HG02981 (cell line): Measurements from ENCODE around the gene DLX3.

Experiments
- ATAC-seq: cut with Tn5 transposase; IDR thresholded peaks from one replicate; pipeline ENCODE4 v1.9.1; 2021; ENCODE audit warnings: mild to moderate bottlenecking, moderate library complexity; ENCODE audit not compliant: unreplicated experiment

Gene DLX3

DNA sequence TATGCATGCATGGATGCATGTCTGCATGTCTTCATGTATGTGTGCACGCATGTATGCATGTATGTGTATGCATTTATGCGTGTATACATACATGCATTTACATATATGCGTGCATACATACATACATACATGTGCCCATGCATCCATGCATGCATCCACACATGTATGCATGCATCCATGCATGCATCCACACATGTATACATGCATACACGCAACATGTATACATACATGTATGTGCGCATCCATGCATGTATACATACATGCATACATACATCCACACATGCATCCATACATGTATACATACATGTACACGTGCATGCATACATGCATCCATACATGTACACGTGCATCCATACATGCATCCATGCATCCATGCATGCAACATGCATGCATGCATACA lies 29.8 kb upstream of the DLX3 start:
- ATAC-seq, result no peak

- no peak for ATAC-seq
Measured at GRCh38 chr17:50023520-50023919, 28.5 kb upstream of the DLX3 start.

GRCh38 chr17:50022463-50023130 lies 27.6 kb upstream of the DLX3 start:
- no peak for ATAC-seq

DNA sequence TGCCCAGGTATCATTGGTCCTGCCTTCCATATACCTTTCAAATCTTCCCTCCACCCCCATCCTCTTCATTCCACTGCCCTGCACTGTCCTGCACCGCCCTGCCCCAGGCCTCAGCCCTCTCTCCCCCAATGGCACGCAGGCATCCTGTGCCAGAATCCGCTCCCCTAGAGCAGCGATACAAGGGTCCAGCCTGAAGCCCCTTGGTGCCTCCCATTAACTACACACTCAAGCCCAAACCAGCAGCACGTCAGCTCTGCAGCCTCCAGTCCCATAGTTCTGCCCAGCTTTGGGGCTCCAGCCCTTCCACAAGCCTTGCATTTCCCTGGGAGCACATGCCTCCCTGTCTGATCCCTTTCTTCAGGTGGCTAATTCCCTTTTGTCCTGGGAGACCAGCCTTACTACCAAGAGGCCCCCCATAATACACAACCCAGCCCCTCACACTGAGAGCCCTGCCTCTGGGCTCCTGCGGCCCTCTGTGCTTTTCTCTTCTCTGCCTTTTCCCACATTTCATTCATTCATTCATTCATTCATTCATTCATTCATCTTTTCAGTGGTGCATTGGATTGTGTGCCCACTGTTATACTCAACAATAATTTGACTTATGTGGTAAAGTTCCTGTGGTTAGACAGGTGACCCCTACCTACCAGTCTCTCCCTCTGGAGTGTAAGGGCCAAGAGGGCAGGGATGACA lies 26.8 kb upstream of the DLX3 start:
- no peak for ATAC-seq

DNA sequence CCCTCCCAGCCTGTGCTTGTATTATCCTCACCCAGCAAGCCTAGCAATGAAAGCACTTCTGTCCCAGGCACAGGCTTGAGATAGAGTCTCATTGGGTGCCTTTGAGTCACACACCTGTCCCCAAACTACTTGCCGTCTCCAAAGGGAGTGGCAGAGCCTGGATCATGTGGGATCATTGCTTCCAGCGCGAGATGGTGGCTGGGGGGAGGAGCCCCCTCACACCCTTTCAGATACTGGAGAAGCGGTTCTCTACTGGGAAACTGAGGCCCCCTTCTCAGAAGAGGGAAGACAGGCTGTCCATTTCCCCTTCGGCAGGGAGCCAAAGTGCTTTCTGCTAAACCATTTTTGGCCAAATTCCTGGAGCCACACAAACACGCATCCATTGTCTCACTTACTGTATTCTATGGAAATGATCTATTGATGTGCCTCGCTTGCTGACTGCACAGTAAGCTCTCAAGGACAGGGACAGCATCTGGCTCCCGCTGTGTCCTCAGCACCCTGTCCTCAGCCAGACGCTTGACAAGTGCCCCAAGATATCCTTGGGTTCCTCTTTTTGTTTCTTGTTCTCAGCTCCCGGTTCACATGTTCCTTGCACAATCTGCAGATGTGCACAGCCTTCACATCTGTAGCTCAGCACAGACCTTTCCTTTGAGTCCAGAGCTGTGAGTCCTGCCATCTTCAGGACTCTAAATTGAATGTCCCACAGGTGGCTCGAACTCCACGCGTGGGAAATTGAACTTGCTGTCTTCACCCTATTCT lies 26.0 kb upstream of the DLX3 start:
- no peak for ATAC-seq

DNA sequence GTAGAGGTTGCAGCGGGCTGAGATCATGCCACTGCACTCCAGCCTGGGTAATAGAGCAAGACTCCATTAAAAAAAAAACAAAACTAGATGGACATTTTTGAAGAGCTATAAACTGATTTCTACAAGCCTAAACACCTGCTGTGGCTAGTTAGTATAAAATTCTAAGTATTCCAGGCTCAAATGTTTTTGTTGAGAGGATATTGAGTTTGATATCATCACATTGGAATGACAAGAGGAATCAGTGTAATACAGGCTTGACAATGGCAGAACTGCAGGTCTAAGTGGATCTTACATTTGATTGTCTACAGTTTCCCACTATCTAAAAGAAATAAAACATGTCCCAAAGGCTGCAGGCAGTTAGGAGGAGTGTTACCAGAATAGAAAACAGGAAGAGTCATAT lies 23.9 kb upstream of the DLX3 start:
- ATAC-seq, result no peak

GRCh38 chr17:50015146-50015545 lies 20.1 kb upstream of the DLX3 start:
- ATAC-seq, result no peak

- no peak for ATAC-seq
Measured at GRCh38 chr17:50014471-50015088, 19.6 kb upstream of the DLX3 start.

DNA sequence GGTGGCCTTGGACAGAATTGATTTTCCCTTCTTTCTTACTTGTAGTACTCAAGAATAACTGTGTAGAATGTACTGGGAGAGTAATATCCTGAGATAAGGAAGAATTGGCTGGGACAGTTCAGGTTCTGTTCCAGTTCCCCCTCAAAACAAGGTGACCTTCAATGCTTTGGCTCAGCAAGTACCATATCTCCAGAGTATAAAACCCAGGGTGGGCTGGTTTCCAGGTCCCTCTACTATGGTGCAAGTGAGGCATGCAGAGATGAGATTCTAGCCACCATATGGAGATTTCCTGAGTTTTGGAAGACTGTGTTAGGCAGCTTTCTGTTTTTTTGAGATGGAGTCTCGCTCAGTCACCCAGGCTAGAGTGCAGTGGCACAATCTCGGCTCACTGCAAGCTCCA lies 18.1 kb upstream of the DLX3 start:
- ATAC-seq, result no peak

DNA sequence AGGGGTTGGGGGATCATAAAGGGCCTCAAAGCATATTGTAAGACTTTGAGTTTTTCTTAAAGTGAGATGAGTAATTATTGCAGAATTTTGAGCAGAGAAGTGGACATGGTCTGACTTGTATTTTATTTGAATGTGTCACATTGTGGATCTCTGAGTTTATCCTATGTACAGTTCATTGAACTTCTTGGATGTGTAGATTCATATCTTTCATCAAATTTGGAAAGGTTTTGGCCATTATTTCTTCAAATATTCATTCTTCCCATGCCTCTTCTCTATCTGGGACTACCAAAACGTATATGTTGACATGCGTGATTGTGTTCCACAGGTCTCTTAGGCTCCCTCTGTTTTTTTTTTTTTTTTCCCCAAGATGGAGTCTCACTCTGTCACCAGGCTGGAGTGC lies 14.3 kb upstream of the DLX3 start:
- ATAC-seq, result no peak

- ATAC-seq, result no peak
Measured at GRCh38 chr17:50003911-50004310, 8.9 kb upstream of the DLX3 start.

GRCh38 chr17:49998836-49999511 lies 4.0 kb upstream of the DLX3 start:
- no peak for ATAC-seq

GRCh38 chr17:49997773-49998703 lies 3.0 kb upstream of the DLX3 start:
- no peak for ATAC-seq

GRCh38 chr17:49997301-49997650 lies 2.3 kb upstream of the DLX3 start:
- no peak for ATAC-seq

GRCh38 chr17:49996495-49997300 lies 1.7 kb upstream of the DLX3 start:
- ATAC-seq, result no peak

GRCh38 chr17:49996121-49996494 lies 1.1 kb upstream of the DLX3 start:
- no peak for ATAC-seq

- ATAC-seq, result no peak
Measured at GRCh38 chr17:49994085-49995054, 654 bp downstream of the DLX3 start.

DNA sequence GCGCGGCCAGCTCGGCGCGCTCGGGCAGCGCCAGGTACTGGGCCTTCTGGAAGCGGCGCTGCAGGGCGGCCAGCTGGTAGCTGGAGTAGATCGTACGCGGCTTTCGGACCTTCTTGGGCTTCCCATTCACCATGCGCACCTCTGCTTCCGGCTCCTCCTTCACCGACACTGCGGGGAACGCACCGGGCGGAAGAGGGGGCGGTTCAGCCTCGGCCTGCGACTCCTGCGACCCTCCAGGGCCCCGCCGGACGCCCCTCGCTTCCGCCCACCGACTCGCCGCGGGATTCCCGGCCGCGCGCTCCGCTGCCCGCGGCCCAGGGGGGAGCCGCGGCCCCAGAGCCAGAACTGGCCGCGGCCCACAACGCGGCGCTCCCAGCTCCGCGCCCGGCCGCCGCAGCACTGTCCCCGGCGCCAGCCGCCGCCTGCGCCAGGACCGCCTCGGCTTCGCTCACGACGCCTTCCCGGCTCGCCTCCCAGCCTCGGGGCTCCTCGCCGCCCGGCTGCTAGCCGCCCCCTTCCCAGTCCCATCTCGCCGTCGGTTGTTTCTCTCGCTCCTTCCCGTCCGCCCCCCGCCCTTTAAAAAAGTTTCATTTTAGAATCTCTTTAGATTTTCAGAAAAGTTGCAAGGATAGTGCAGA lies 1.5 kb downstream of the DLX3 start:
- no peak for ATAC-seq
